Activated T-cell treated with anti-CD3 and anti-CD28 coated beads, Interleukin-2, amount 50 U/mL, for 72 hours (primary cell): Measurements from ENCODE around the gene SIRPA. TPM values are rescaled to one million over a fixed set of nuclear protein-coding genes. Genes with fewer than 3 reads are reported as not detected.

Source experiments
- ATAC-seq, 2 donors: fragments of 150-1000 bp; cut with Tn5 transposase; replicated peaks in 1 of 2; 2 replicates each; pipeline ENCODE4 v1.10.0; 2021; ENCODE audit warnings: moderate library complexity in 2 of 2, mild to moderate bottlenecking in 1 of 2
- DNase-seq, 2 donors: peaks; one replicate each; pipeline ENCODE4 v3.0.0; 2021 to 2022; ENCODE audit warnings: mixed read lengths in 1 of 2
- H3K27ac Mint-ChIP-seq: one replicate; pipeline ENCODE4 v1.8.0; 2022; ENCODE audit warnings: mild to moderate bottlenecking, moderate library complexity, mixed read lengths
- H3K27me3 Mint-ChIP-seq: one replicate; pipeline ENCODE4 v1.8.0; 2022; ENCODE audit warnings: low read depth, mixed read lengths
- H3K36me3 Mint-ChIP-seq, 2 donors: one replicate each; pipeline ENCODE4 v1.8.0; 2022; ENCODE audit warnings: mixed read lengths in 2 of 2, mild to moderate bottlenecking in 1 of 2; ENCODE audit not compliant: insufficient read depth in 2 of 2
- H3K4me1 Mint-ChIP-seq: one replicate; pipeline ENCODE4 v1.8.0; 2022; ENCODE audit warnings: low read depth, mixed read lengths
- H3K4me3 Mint-ChIP-seq, 2 donors: one replicate each; pipeline ENCODE4 v1.8.0; 2022; ENCODE audit warnings: mild to moderate bottlenecking in 2 of 2, mixed read lengths in 2 of 2, moderate library complexity in 2 of 2
- H3K9me3 Mint-ChIP-seq, 2 donors: one replicate each; pipeline ENCODE4 v1.8.0; 2022; ENCODE audit warnings: mixed read lengths in 2 of 2
- total RNA-seq, 2 donors: library from RNA; stranded (reverse); gene quantifications; one replicate each; pipeline ENCODE4 v1.2.3, GENCODE V29; 2022

SIRPA gene
- total RNA-seq, 2 donors from 2014 or later: 0.05 to 0.22 TPM

- H3K4me1 Mint-ChIP-seq: peaks cover 13% of the 10 kb centered on the region
- peaks cover 53% of the 10 kb centered on the region for H3K27me3 Mint-ChIP-seq
- H3K36me3 Mint-ChIP-seq: no peaks in the 10 kb centered on the region
- ATAC-seq (peak in 1 of 2 donors; percentile 46), DNase-seq (no peak)
- H3K27ac Mint-ChIP-seq: peak overlapping the region; percentile 25
- peak overlapping the region; percentile 66 to 78 for H3K4me3 Mint-ChIP-seq
- no peaks in the 10 kb centered on the region for H3K9me3 Mint-ChIP-seq
Observed at GRCh38 chr20:1964659-1965405, 69.6 kb downstream of the SIRPA start.

- peak overlapping the region; percentile 66 to 78 for H3K4me3 Mint-ChIP-seq
- H3K36me3 Mint-ChIP-seq: no peaks in the 10 kb centered on the region
- peak overlapping the region; percentile 25 for H3K27ac Mint-ChIP-seq
- ATAC-seq: peak; percentile 84 to 92
- peaks cover 13% of the 10 kb centered on the region for H3K4me1 Mint-ChIP-seq
- H3K9me3 Mint-ChIP-seq: no peaks in the 10 kb centered on the region
- peaks cover 53% of the 10 kb centered on the region for H3K27me3 Mint-ChIP-seq
- peak; percentile 84 to 87 for DNase-seq
Observed at GRCh38 chr20:1965520-1966351, 70.5 kb downstream of the SIRPA start.

GRCh38 chr20:1968964-1969363 is 73.8 kb downstream of the SIRPA start:
- no peak for DNase-seq
- H3K4me1 Mint-ChIP-seq: peaks cover 13% of the 10 kb centered on the region
- no peaks in the 10 kb centered on the region for H3K9me3 Mint-ChIP-seq
- ATAC-seq: no peak
- no peaks in the 10 kb centered on the region for H3K36me3 Mint-ChIP-seq
- H3K4me3 Mint-ChIP-seq: no peak overlapping the region
- H3K27me3 Mint-ChIP-seq: peaks cover 34% of the 10 kb centered on the region
- H3K27ac Mint-ChIP-seq: no peak overlapping the region

GRCh38 chr20:1971893-1972586 is 76.8 kb downstream of the SIRPA start:
- H3K27ac Mint-ChIP-seq: no peak overlapping the region
- H3K4me1 Mint-ChIP-seq: no peaks in the 10 kb centered on the region
- no peaks in the 10 kb centered on the region for H3K9me3 Mint-ChIP-seq
- no peaks in the 10 kb centered on the region for H3K36me3 Mint-ChIP-seq
- H3K27me3 Mint-ChIP-seq: peaks cover 23% of the 10 kb centered on the region
- ATAC-seq (no peak), DNase-seq (no peak)
- no peak overlapping the region for H3K4me3 Mint-ChIP-seq

GRCh38 chr20:1973601-1974440 is 78.6 kb downstream of the SIRPA start:
- H3K36me3 Mint-ChIP-seq: no peaks in the 10 kb centered on the region
- DNase-seq (no peak), ATAC-seq (no peak)
- no peak overlapping the region for H3K4me3 Mint-ChIP-seq
- no peak overlapping the region for H3K27ac Mint-ChIP-seq
- no peaks in the 10 kb centered on the region for H3K9me3 Mint-ChIP-seq
- no peaks in the 10 kb centered on the region for H3K4me1 Mint-ChIP-seq
- H3K27me3 Mint-ChIP-seq: peaks cover 26% of the 10 kb centered on the region

- DNase-seq (no peak), ATAC-seq (no peak)
- Mint-ChIP-seq H3K4me1 (no peaks in the 10 kb centered on the region), H3K36me3 (no peaks in the 10 kb centered on the region), H3K9me3 (no peaks in the 10 kb centered on the region), H3K4me3 (no peak overlapping the region), H3K27ac (no peak overlapping the region), H3K27me3 (peaks cover 20% of the 10 kb centered on the region)
Observed at GRCh38 chr20:1975291-1975690, 80.1 kb downstream of the SIRPA start.

GRCh38 chr20:1979106-1979778 is 84.0 kb downstream of the SIRPA start:
- no peaks in the 10 kb centered on the region for H3K36me3 Mint-ChIP-seq
- DNase-seq: no peak
- H3K4me1 Mint-ChIP-seq: no peaks in the 10 kb centered on the region
- no peaks in the 10 kb centered on the region for H3K9me3 Mint-ChIP-seq
- no peak overlapping the region for H3K4me3 Mint-ChIP-seq
- peaks cover 15% of the 10 kb centered on the region for H3K27me3 Mint-ChIP-seq
- no peak overlapping the region for H3K27ac Mint-ChIP-seq
- no peak for ATAC-seq

GRCh38 chr20:1982686-1983085 is 87.5 kb downstream of the SIRPA start:
- Mint-ChIP-seq H3K4me3 (no peak overlapping the region), H3K27ac (no peak overlapping the region), H3K36me3 (no peaks in the 10 kb centered on the region), H3K9me3 (no peaks in the 10 kb centered on the region), H3K4me1 (no peaks in the 10 kb centered on the region), H3K27me3 (peaks cover 31% of the 10 kb centered on the region)
- no peak for DNase-seq
- no peak for ATAC-seq

- Mint-ChIP-seq H3K27me3 (peaks cover 29% of the 10 kb centered on the region), H3K4me1 (no peaks in the 10 kb centered on the region), H3K9me3 (no peaks in the 10 kb centered on the region), H3K27ac (no peak overlapping the region), H3K4me3 (no peak overlapping the region), H3K36me3 (no peaks in the 10 kb centered on the region)
- DNase-seq (no peak), ATAC-seq (no peak)
Observed at GRCh38 chr20:1983301-1983700, 88.1 kb downstream of the SIRPA start.

- Mint-ChIP-seq H3K9me3 (no peaks in the 10 kb centered on the region), H3K4me1 (no peaks in the 10 kb centered on the region), H3K4me3 (no peak overlapping the region), H3K36me3 (no peaks in the 10 kb centered on the region), H3K27me3 (peaks cover 51% of the 10 kb centered on the region), H3K27ac (no peak overlapping the region)
- ATAC-seq (no peak), DNase-seq (no peak)
Observed at GRCh38 chr20:1987826-1988225, 92.6 kb downstream of the SIRPA start.
